Endodermal cell (in vitro differentiated cells): ENCODE results near the gene NACAD. TPM values are rescaled to one million over a fixed set of nuclear protein-coding genes. Genes with fewer than 3 reads are reported as not detected.

Experiments
- DNase-seq: peaks from one replicate; pipeline ENCODE4 v3.0.0-alpha.2; 2017
- H3K27ac ChIP-seq: 2 replicates; pipeline ENCODE4 v1.5.1; 2013; ENCODE audit warnings: mild to moderate bottlenecking, low read depth, low read length, moderate library complexity
- H3K27me3 ChIP-seq: 2 replicates; pipeline ENCODE4 v1.6.1; 2013; ENCODE audit warnings: mild to moderate bottlenecking, low read length, moderate library complexity; ENCODE audit not compliant: insufficient read depth, control insufficient read depth, poor library complexity, severe bottlenecking
- H3K36me3 ChIP-seq: 2 replicates; pipeline ENCODE4 v1.7.0; 2013; ENCODE audit warnings: mild to moderate bottlenecking, low read length, moderate library complexity; ENCODE audit not compliant: control insufficient read depth, insufficient read depth
- H3K4me1 ChIP-seq: one replicate; pipeline ENCODE4 v1.7.0; 2013; ENCODE audit warnings: low read length; ENCODE audit not compliant: control insufficient read depth, insufficient read depth
- H3K4me3 ChIP-seq: 2 replicates; pipeline ENCODE4 v1.5.1; 2013; ENCODE audit warnings: mild to moderate bottlenecking, low read length, moderate library complexity
- H3K9ac ChIP-seq: 2 replicates; pipeline ENCODE4 v1.6.1; 2013; ENCODE audit warnings: mild to moderate bottlenecking, low read length, moderate library complexity; ENCODE audit not compliant: poor library complexity, severe bottlenecking; ENCODE audit errors: extremely low read depth
- H3K9me3 ChIP-seq: 2 replicates; pipeline ENCODE4 v1.6.1; 2013; ENCODE audit warnings: mild to moderate bottlenecking, low read length, moderate library complexity; ENCODE audit not compliant: control insufficient read depth
- H3K27ac Mint-ChIP-seq: 2 replicates; pipeline ENCODE4 v1.8.0; 2020; ENCODE audit warnings: mixed read lengths
- H3K27me3 Mint-ChIP-seq: 2 replicates; pipeline ENCODE4 v1.8.0; 2021; ENCODE audit warnings: mild to moderate bottlenecking, mixed read lengths; ENCODE audit not compliant: insufficient read depth
- H3K36me3 Mint-ChIP-seq: 2 replicates; pipeline ENCODE4 v1.8.0; 2020; ENCODE audit warnings: low read depth, mixed read lengths
- H3K4me1 Mint-ChIP-seq: 2 replicates; pipeline ENCODE4 v1.8.0; 2020; ENCODE audit warnings: mixed read lengths
- H3K4me3 Mint-ChIP-seq: 2 replicates; pipeline ENCODE4 v1.8.0; 2020; ENCODE audit warnings: mild to moderate bottlenecking, moderate library complexity, mixed read lengths
- H3K9me3 Mint-ChIP-seq: 2 replicates; pipeline ENCODE4 v1.8.0; 2020; ENCODE audit warnings: mild to moderate bottlenecking, mixed read lengths
- CTCF ChIP-seq: fragments of 200-600 bp; sonication (generic); conservative IDR thresholded peaks from 2 replicates; pipeline ENCODE4 v1.5.0; 2021; ENCODE audit warnings: antibody characterized with exemption, mild to moderate bottlenecking
- WGBS, 2 experiments: methylation state at CpG; one replicate each; pipeline versions ENCODE4 v1.1.5 to v1.1.7; 2013; ENCODE audit warnings: missing lambda C conversion rate in 2 of 2, mixed read lengths in 1 of 2; ENCODE audit not compliant: insufficient coverage in 1 of 2, insufficient read length in 1 of 2; 5-methylcytosine and 5-hydroxymethylcytosine counted together
- total RNA-seq, 2 donors: library from RNA; stranded (reverse); fragmentation: NEBNext Ultra II Directional in 1 of 2; extraction: Animal tissue kit (Norgen Biotek cat#: 25700) in 1 of 2; gene quantifications; 2 replicates in 1 of 2; 3 replicates in 1 of 2; pipeline ENCODE4 v1.2.1, GENCODE V29; 2021

NACAD gene
- total RNA-seq, 2 donors from 2014 or later, result 5.8 to 6.7 TPM

- Mint-ChIP-seq H3K9me3 (no peaks in the 10 kb centered on the region), H3K4me1 (peaks cover 26% of the 10 kb centered on the region), H3K4me3 (no peak overlapping the region), H3K27me3 (no peaks in the 10 kb centered on the region), H3K27ac (no peak overlapping the region), H3K36me3 (peaks cover 52% of the 10 kb centered on the region)
- Histone ChIP-seq H3K27ac (no peak overlapping the region), H3K4me3 (no peak overlapping the region), H3K4me1 (peaks cover 3% of the 10 kb centered on the region), H3K9me3 (no peaks in the 10 kb centered on the region), H3K9ac (no peak overlapping the region), H3K27me3 (no peaks in the 10 kb centered on the region), H3K36me3 (peaks cover 50% of the 10 kb centered on the region)
- WGBS, 2 experiments, result 89 to 100% methylated on average over 2 to 5 of the region's 5 CpGs
- no peak for DNase-seq
- no peak for TF ChIP-seq CTCF
Observed at GRCh38 chr7:45039106-45039505, 49.7 kb downstream of the NACAD start.

- no peak for DNase-seq
- peak overlapping the region; percentile 62 for H3K27ac Mint-ChIP-seq
- H3K27me3 Mint-ChIP-seq, result no peaks in the 10 kb centered on the region
- H3K4me1 Mint-ChIP-seq, result peaks cover 34% of the 10 kb centered on the region
- peaks cover 41% of the 10 kb centered on the region for H3K36me3 ChIP-seq
- H3K36me3 Mint-ChIP-seq, result peaks cover 41% of the 10 kb centered on the region
- H3K9me3 Mint-ChIP-seq, result no peaks in the 10 kb centered on the region
- no peak overlapping the region for H3K4me3 Mint-ChIP-seq
- 97 to 100% methylated on average over 3 to 5 of the region's 5 CpGs for WGBS, 2 experiments
- H3K4me3 ChIP-seq, result no peak overlapping the region
- no peak overlapping the region for H3K9ac ChIP-seq
- peaks cover 3% of the 10 kb centered on the region for H3K4me1 ChIP-seq
- H3K9me3 ChIP-seq, result no peaks in the 10 kb centered on the region
- H3K27me3 ChIP-seq, result no peaks in the 10 kb centered on the region
- TF ChIP-seq CTCF, result no peak
- H3K27ac ChIP-seq, result no peak overlapping the region
Observed at GRCh38 chr7:45037876-45038275, 50.9 kb downstream of the NACAD start.

DNA sequence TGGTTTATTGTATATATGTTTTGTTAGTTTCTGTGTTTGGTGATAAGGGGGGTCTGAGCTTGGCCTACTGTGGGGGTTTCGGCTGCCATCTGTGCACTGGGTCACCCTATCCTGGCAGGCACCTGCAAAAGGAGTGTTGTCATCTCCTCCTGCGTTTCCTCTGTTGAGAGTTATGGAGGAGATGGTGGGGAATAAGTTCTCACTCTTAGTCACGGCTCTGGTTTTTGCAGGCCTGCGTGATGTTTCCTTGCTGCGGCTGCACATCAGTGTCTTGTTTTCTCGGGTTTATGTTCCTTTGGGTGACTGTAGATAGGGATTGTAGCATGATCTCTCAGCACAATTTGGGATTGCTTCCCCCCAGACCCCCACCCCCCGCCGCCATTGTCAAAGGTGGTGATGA, 52.0 kb downstream of the NACAD start:
- Mint-ChIP-seq H3K9me3 (no peaks in the 10 kb centered on the region), H3K36me3 (peaks cover 32% of the 10 kb centered on the region), H3K4me3 (peak overlapping the region; percentile 9), H3K27ac (peak overlapping the region; percentile 36), H3K4me1 (peaks cover 39% of the 10 kb centered on the region), H3K27me3 (no peaks in the 10 kb centered on the region)
- Histone ChIP-seq H3K4me3 (peak overlapping the region; percentile 65), H3K27ac (no peak overlapping the region), H3K9ac (no peak overlapping the region), H3K9me3 (no peaks in the 10 kb centered on the region), H3K27me3 (no peaks in the 10 kb centered on the region), H3K36me3 (peaks cover 32% of the 10 kb centered on the region), H3K4me1 (peaks cover 3% of the 10 kb centered on the region)
- 88% methylated on average over 6 of the region's 8 CpGs; no CpG with 5 or more reads in 1 of the 2 experiments for WGBS, 2 experiments
- no peak for TF ChIP-seq CTCF
- DNase-seq, result no peak
